Uterus (tissue), 2 donors: ENCODE results near the gene QKI.

Experiments
- POLR2A ChIP-seq, 2 donors: fragments of 450-650 bp; IDR thresholded peaks; one replicate each; pipeline ENCODE4 v1.6.1; 2016; ENCODE audit warnings: antibody characterized with exemption in 2 of 2, mild to moderate bottlenecking in 1 of 2, moderate library complexity in 1 of 2
- TF ChIP-seq, protein P1 (sequence below), 4 experiments: fragments of 200-600 bp in 2 of 4; fragments of 450-650 bp in 2 of 4; sonication (generic) in 2 of 4; IDR thresholded peaks; one replicate each; pipeline ENCODE4 v1.5.1; 2016 to 2019; ENCODE audit warnings: antibody characterized with exemption in 4 of 4, mild to moderate bottlenecking in 2 of 4, moderate library complexity in 1 of 4

DNA sequence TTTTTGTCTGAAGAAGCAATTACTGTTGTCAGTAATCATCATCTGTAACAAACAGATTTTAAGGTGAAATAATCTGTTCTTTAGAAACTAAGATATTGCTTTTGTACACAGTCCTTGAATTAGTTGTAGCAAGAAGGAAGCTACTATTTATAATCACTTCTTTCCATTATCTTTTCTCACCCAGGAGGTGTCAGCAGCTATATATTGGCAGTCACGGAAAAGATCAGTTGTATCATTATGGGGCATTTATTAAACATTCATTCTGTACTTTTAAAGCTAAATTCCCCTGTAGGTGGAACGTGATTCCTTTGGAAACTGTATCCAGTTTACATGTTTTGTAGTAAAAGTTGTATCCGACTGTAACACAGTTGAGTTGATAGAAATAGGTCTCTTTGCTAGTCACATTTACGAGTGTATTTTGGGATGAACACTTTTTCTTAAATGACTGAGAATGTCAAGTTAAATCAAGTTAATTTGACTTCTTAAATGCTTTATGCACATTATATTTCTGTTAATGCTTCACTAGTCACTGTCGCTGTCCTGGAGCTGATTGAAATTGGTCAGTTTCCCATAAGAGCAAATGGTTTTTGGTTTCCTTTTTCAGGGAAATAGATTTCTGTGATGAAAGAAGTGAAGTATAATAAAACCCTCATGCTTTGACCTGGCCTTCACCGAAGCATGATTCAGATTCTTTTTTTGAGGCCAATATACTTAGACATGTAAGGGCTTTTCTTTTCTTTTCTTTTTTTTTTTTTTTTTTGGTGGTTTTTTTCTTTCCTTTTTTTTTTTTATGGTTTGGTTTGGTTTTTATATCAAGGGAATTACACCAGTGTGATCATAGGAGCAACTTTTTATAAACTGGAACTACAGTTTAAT is 5.1 kb downstream of the QKI start:
- TF ChIP-seq, protein P1, sequence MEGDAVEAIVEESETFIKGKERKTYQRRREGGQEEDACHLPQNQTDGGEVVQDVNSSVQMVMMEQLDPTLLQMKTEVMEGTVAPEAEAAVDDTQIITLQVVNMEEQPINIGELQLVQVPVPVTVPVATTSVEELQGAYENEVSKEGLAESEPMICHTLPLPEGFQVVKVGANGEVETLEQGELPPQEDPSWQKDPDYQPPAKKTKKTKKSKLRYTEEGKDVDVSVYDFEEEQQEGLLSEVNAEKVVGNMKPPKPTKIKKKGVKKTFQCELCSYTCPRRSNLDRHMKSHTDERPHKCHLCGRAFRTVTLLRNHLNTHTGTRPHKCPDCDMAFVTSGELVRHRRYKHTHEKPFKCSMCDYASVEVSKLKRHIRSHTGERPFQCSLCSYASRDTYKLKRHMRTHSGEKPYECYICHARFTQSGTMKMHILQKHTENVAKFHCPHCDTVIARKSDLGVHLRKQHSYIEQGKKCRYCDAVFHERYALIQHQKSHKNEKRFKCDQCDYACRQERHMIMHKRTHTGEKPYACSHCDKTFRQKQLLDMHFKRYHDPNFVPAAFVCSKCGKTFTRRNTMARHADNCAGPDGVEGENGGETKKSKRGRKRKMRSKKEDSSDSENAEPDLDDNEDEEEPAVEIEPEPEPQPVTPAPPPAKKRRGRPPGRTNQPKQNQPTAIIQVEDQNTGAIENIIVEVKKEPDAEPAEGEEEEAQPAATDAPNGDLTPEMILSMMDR (IDR thresholded peaks at IDR 0.05), result no peak
- no peak for TF ChIP-seq POLR2A (IDR thresholded peaks at IDR 0.05)
